SK-N-SH (cell line): ENCODE data around the gene TRDMT1. TPM values are rescaled to one million over a fixed set of nuclear protein-coding genes. Genes with fewer than 3 reads are reported as not detected.

Experiments used
- CTCF ChIA-PET: fragments of 300-600, 350-600 bp; formaldehyde crosslinking; extraction: SDS; loops from one replicate; lab custom pipeline; 2021; lab: Yijun Ruan, JAX
- POLR2A ChIA-PET: fragments of 350-600 bp; sonication (Branson Sonifier 250); formaldehyde crosslinking; extraction: SDS; loops from one replicate; lab custom pipeline; 2020; ENCODE audit warnings: antibody characterized with exemption, inconsistent platforms; lab: Yijun Ruan, JAX
- DNase-seq: peaks from one replicate; pipeline ENCODE4 v3.0.0; 2012
- H2AFZ ChIP-seq: fragments of 200-600 bp; sonication (generic); 2 replicates; pipeline ENCODE4 v1.8.1; 2016; ENCODE audit warnings: antibody characterized with exemption, mild to moderate bottlenecking, low read depth
- H3F3A ChIP-seq: fragments of 200-600 bp; sonication (generic); replicated peaks from 2 replicates; pipeline ENCODE3; 2016; ENCODE audit warnings: antibody characterized with exemption, mild to moderate bottlenecking; ENCODE audit not compliant: insufficient read depth
- H3K27ac ChIP-seq, 2 experiments: fragments of 200-500 bp in 1 of 2; fragments of 200-600 bp in 1 of 2; sonication (Bioruptor generic) in 1 of 2; sonication (generic), shearing (Covaris generic) in 1 of 2; 2 replicates each; pipeline versions ENCODE4 v1.5.1 to v1.6.1; 2014 to 2016; ENCODE audit warnings: low read depth in 2 of 2, inconsistent platforms in 1 of 2, low read length in 1 of 2, mild to moderate bottlenecking in 1 of 2, mixed read lengths in 1 of 2
- H3K27me3 ChIP-seq: fragments of 200-600 bp; sonication (generic), shearing (Covaris generic); 2 replicates; pipeline ENCODE4 v1.6.1; 2016; ENCODE audit warnings: mixed run types; ENCODE audit not compliant: insufficient read depth
- H3K36me3 ChIP-seq, 2 experiments: fragments of 200-500 bp in 1 of 2; fragments of 200-600 bp in 1 of 2; sonication (Bioruptor generic) in 1 of 2; sonication (generic) in 1 of 2; replicated peaks in 1 of 2; 2 replicates each; pipeline versions ENCODE3 to v1.5.1; 2014 to 2016; ENCODE audit warnings: low read length in 1 of 2, mild to moderate bottlenecking in 1 of 2; ENCODE audit not compliant: insufficient read depth in 2 of 2, control insufficient read depth in 1 of 2
- H3K4me1 ChIP-seq, 2 experiments: fragments of 200-500 bp in 1 of 2; fragments of 200-600 bp in 1 of 2; sonication (Bioruptor generic) in 1 of 2; sonication (generic), shearing (Covaris generic) in 1 of 2; 2 replicates each; pipeline versions ENCODE4 v1.5.1 to v1.6.1; 2014 to 2016; ENCODE audit warnings: low read depth in 1 of 2, low read length in 1 of 2, mixed run types in 1 of 2; ENCODE audit not compliant: insufficient read depth in 2 of 2, control insufficient read depth in 1 of 2
- H3K4me2 ChIP-seq: fragments of 200-600 bp; sonication (generic), shearing (Covaris generic); 2 replicates; pipeline ENCODE4 v1.6.1; 2017; ENCODE audit warnings: mixed run types
- H3K4me3 ChIP-seq, 2 experiments: fragments of 200-500 bp in 1 of 2; fragments of 200-600 bp in 1 of 2; sonication (Bioruptor generic) in 1 of 2; sonication (generic), shearing (Covaris generic) in 1 of 2; 2 replicates each; pipeline versions ENCODE4 v1.5.1 to v1.8.1; 2014 to 2016; ENCODE audit warnings: low read depth in 2 of 2, inconsistent platforms in 1 of 2, low read length in 1 of 2, mild to moderate bottlenecking in 1 of 2, mixed read lengths in 1 of 2, moderate library complexity in 1 of 2
- H3K79me2 ChIP-seq: fragments of 200-600 bp; sonication (generic); 2 replicates; pipeline ENCODE4 v1.8.1; 2017; ENCODE audit warnings: mild to moderate bottlenecking; ENCODE audit not compliant: insufficient read depth
- H3K9ac ChIP-seq: fragments of 200-600 bp; sonication (generic); 2 replicates; pipeline ENCODE4 v1.6.1; 2017; ENCODE audit warnings: mixed run types
- H3K9me2 ChIP-seq: fragments of 200-600 bp; sonication (generic); 2 replicates; pipeline ENCODE4 v1.6.1; 2017; ENCODE audit warnings: mixed run types
- H3K9me3 ChIP-seq: fragments of 200-600 bp; sonication (generic); 2 replicates; pipeline ENCODE4 v1.6.1; 2017; ENCODE audit warnings: mixed run types, mild to moderate bottlenecking, moderate library complexity
- H4K20me1 ChIP-seq: fragments of 200-600 bp; sonication (generic); 2 replicates; pipeline ENCODE4 v1.6.1; 2017; ENCODE audit warnings: mild to moderate bottlenecking, mixed run types; ENCODE audit not compliant: insufficient read depth
- CTCF ChIP-seq: fragments of 200-600 bp; sonication (generic); IDR thresholded peaks from 2 replicates; pipeline ENCODE4 v1.6.1; 2017; ENCODE audit warnings: antibody characterized with exemption, mild to moderate bottlenecking, moderate library complexity
- ELF1 ChIP-seq: IDR thresholded peaks from 2 replicates; pipeline ENCODE4 v1.4.0; 2012
- FOXJ3 ChIP-seq: sonication (generic); formaldehyde crosslinking; IDR thresholded peaks from 2 replicates; pipeline ENCODE4 v1.5.1; 2020; ENCODE audit warnings: mild to moderate bottlenecking, missing genetic modification reagents
- FOXM1 ChIP-seq: IDR thresholded peaks from 2 replicates; pipeline ENCODE4 v1.4.0; 2012; ENCODE audit warnings: low read depth, mild to moderate bottlenecking
- GATA2 ChIP-seq: sonication (generic); formaldehyde crosslinking; IDR thresholded peaks from 2 replicates; pipeline ENCODE4 v1.5.0; 2020; ENCODE audit warnings: mild to moderate bottlenecking, missing genetic modification reagents
- MAX ChIP-seq: IDR thresholded peaks from 2 replicates; pipeline ENCODE4 v1.4.0; 2012; ENCODE audit warnings: low read depth
- MEF2A ChIP-seq: IDR thresholded peaks from 2 replicates; pipeline ENCODE4 v1.4.0; 2012; ENCODE audit warnings: low read depth, borderline replicate concordance
- POLR2AphosphoS5 ChIP-seq: IDR thresholded peaks from 2 replicates; pipeline ENCODE4 v1.6.1; 2012; ENCODE audit warnings: low read depth, low read length
- RAD21 ChIP-seq: IDR thresholded peaks from 2 replicates; pipeline ENCODE4 v1.6.1; 2012; ENCODE audit warnings: mild to moderate bottlenecking, low read length
- RCOR1 ChIP-seq: fragments of 150-350 bp; IDR thresholded peaks from 2 replicates; pipeline ENCODE4 v1.6.1; 2017; ENCODE audit warnings: antibody characterized with exemption, low read length
- RFX5 ChIP-seq: IDR thresholded peaks from 2 replicates; pipeline ENCODE4 v1.6.1; 2012; ENCODE audit warnings: mild to moderate bottlenecking, improper control_type of control experiment, low read length
- RXRA ChIP-seq: IDR thresholded peaks from 2 replicates; pipeline ENCODE4 v1.4.0; 2012; ENCODE audit warnings: low read depth, mild to moderate bottlenecking, borderline replicate concordance
- TCF12 ChIP-seq: IDR thresholded peaks from 2 replicates; pipeline ENCODE4 v1.4.0; 2012
- USF2 ChIP-seq: fragments of 150-350 bp; IDR thresholded peaks from 2 replicates; pipeline ENCODE4 v1.6.1; 2017; ENCODE audit warnings: antibody characterized with exemption, low read length, low read depth, borderline replicate concordance
- ZBTB33 ChIP-seq: IDR thresholded peaks from 2 replicates; pipeline ENCODE4 v1.4.0; 2012; ENCODE audit warnings: low read depth, borderline replicate concordance
- WGBS: methylation state at CpG from one replicate; pipeline ENCODE4 v1.1.6; 2017; ENCODE audit warnings: low lambda C conversion rate; 5-methylcytosine and 5-hydroxymethylcytosine counted together
- polyA plus RNA-seq, 3 experiments: library from polyadenylated mRNA; depleted of rRNA; stranded (reverse); fragments of >200 nt; gene quantifications; 2 replicates each; pipeline ENCODE4 v1.2.3, GENCODE V29; 2012
- TF ChIP-seq, protein P1 (sequence below): fragments of 150-350 bp; IDR thresholded peaks from 2 replicates; pipeline ENCODE4 v1.6.1; 2016; ENCODE audit warnings: mild to moderate bottlenecking, low read depth, low read length
- TF ChIP-seq, protein P2 (sequence below): IDR thresholded peaks from 2 replicates; pipeline ENCODE4 v1.4.0; 2012; ENCODE audit warnings: low read depth, borderline replicate concordance

Gene TRDMT1
- polyA plus RNA-seq, 1 of the 3 experiments (the other 2 are of a cell fraction), result 3.1 TPM

DNA sequence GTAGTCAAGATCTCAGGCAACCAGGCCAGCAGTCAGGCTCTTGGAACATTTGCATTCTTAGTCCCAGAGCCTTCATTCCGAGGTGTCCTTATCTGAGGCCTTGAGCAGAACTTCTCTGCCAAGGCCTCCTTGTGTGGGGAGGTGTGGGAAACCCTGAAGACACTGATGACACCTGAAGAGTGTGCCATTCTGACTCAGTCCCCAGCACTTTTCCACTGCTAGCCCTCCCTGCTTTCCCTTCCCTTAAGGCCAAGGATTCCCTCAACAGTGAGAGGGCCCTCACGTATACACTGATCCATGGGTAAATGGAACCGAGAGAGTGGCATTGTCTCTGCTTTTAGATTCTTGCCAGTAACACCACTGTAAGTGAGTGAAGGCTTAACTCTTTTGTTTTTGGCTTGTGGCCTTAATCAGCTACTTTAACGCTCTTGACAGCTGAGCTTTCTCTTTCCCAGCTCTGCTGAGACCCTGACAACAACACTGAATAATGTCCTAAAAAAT, 30.3 kb downstream of the TRDMT1 start:
- DNase-seq, result no peak

GRCh38 chr10:17169803-17170202, 31.7 kb downstream of the TRDMT1 start:
- peaks cover 0 to 5% of the 10 kb centered on the region in 2 experiments for H3K36me3 ChIP-seq
- no peak overlapping the region for H2AFZ ChIP-seq
- ChIA-PET POLR2A (no interaction called here), CTCF (no interaction called here)
- no peaks in the 10 kb centered on the region for H3K79me2 ChIP-seq
- H3K9me2 ChIP-seq, result 0 out of 2 replicates have a peak, but pooled peaks cover 3% of the 10 kb centered on the region
- 86% methylated on average over 4 of the region's 4 CpGs for WGBS
- no peak overlapping the region for H3K27ac ChIP-seq
- H4K20me1 ChIP-seq, result no peaks in the 10 kb centered on the region
- no peaks in the 10 kb centered on the region for H3K27me3 ChIP-seq
- TF ChIP-seq RAD21 (no peak), FOXM1 (no peak), FOXJ3 (CRISPR knock-in tag) (no peak), GATA2 (CRISPR knock-in tag) (no peak), TCF12 (no peak), CTCF (no peak), RXRA (no peak), ZBTB33 (no peak), RFX5 (no peak), RCOR1 (no peak), USF2 (no peak), MAX (no peak)
- TF ChIP-seq, protein P1, sequence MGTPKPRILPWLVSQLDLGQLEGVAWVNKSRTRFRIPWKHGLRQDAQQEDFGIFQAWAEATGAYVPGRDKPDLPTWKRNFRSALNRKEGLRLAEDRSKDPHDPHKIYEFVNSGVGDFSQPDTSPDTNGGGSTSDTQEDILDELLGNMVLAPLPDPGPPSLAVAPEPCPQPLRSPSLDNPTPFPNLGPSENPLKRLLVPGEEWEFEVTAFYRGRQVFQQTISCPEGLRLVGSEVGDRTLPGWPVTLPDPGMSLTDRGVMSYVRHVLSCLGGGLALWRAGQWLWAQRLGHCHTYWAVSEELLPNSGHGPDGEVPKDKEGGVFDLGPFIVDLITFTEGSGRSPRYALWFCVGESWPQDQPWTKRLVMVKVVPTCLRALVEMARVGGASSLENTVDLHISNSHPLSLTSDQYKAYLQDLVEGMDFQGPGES, result no peak
- TF ChIP-seq, protein P2, sequence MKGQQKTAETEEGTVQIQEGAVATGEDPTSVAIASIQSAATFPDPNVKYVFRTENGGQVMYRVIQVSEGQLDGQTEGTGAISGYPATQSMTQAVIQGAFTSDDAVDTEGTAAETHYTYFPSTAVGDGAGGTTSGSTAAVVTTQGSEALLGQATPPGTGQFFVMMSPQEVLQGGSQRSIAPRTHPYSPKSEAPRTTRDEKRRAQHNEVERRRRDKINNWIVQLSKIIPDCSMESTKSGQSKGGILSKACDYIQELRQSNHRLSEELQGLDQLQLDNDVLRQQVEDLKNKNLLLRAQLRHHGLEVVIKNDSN, result no peak
- DNase-seq, result no peak
- H3K4me2 ChIP-seq, result no peak overlapping the region
- peaks cover 0 to 6% of the 10 kb centered on the region in 2 experiments; a peak in 2 of 4 replicates for H3K4me1 ChIP-seq
- H3K9me3 ChIP-seq, result no peaks in the 10 kb centered on the region
- no peak overlapping the region for H3K9ac ChIP-seq
- H3F3A ChIP-seq, result peaks cover 6% of the 10 kb centered on the region
- H3K4me3 ChIP-seq, result no peak overlapping the region

More for the DNA sequence above, 30.3 kb downstream of the TRDMT1 start:
- H3K9me3 ChIP-seq, result no peaks in the 10 kb centered on the region
- H2AFZ ChIP-seq, result no peak overlapping the region
- peaks cover 0 to 5% of the 10 kb centered on the region in 2 experiments for H3K36me3 ChIP-seq
- no peak overlapping the region for H3K9ac ChIP-seq
- no peaks in the 10 kb centered on the region for H3K27me3 ChIP-seq
- no peak overlapping the region for H3K4me2 ChIP-seq
- CTCF ChIA-PET, result no interaction called here
- H3K27ac ChIP-seq, result no peak overlapping the region
- no peaks in the 10 kb centered on the region for H3K79me2 ChIP-seq
- H3K4me1 ChIP-seq, result peaks cover 3 to 16% of the 10 kb centered on the region in 2 experiments; a peak in 3 of 4 replicates
- whole genome bisulfite sequencing, result 93% methylated on average over 4 of the region's 4 CpGs
- H3F3A ChIP-seq, result peaks cover 8% of the 10 kb centered on the region
- TF ChIP-seq ELF1 (no peak), MEF2A (no peak), FOXM1 (no peak), POLR2AphosphoS5 (no peak)
- TF ChIP-seq, protein P1, result no peak
- H3K9me2 ChIP-seq, result 0 out of 2 replicates have a peak, but pooled peaks cover 3% of the 10 kb centered on the region
- no peak overlapping the region for H3K4me3 ChIP-seq
- no peaks in the 10 kb centered on the region for H4K20me1 ChIP-seq
- POLR2A ChIA-PET, result interaction anchor here (0.8 kb wide), 1 partner anchor 30 kb away, joined by 3 read pairs; the partner anchor contains the start of gene TRDMT1
